ENCODE data around the gene LRRC23. TPM values are rescaled to one million over a fixed set of nuclear protein-coding genes. Genes with fewer than 3 reads are reported as not detected.

The LRRC23 gene
- total and polyA plus RNA-seq, 9 of the 15 experiments (the other 6 are each of a cell fraction or from before 2014, with no cell fraction given), result 2.2 to 7.0 (median 3.0) TPM

GRCh38 chr12:6937481-6938352 is 33.1 kb downstream of the LRRC23 start (continued):
- TF ChIP-seq ZNF318 (IDR thresholded peaks at IDR 0.05; ENCODE audit: borderline replicate concordance in 1 of 2, low read depth in 1 of 2), result no peak
- TF ChIP-seq ZNF316 (IDR thresholded peaks at IDR 0.05), result no peak
- TF ChIP-seq GMEB1 (CRISPR knock-in tag; IDR thresholded peaks at IDR 0.05), result peak; percentile 89
- TF ChIP-seq ZBTB26 (CRISPR knock-in tag; IDR thresholded peaks at IDR 0.05), result no peak
- peak; percentile 64 for TF ChIP-seq POLR2H (tag; IDR thresholded peaks at IDR 0.05; ENCODE audit: low read depth)
- TF ChIP-seq WHSC1 (IDR thresholded peaks at IDR 0.05; ENCODE audit: low read length), result no peak
- peak in 1 of 3 experiments; percentile 86; a peak in 2 of 6 replicates for TF ChIP-seq ZBTB11 (CRISPR knock-in tag; IDR thresholded peaks at IDR 0.05)
- TF ChIP-seq ZNF217 (CRISPR knock-in tag; IDR thresholded peaks at IDR 0.05), result no peak
- peak; percentile 79 for TF ChIP-seq POLR2B (IDR thresholded peaks at IDR 0.05; ENCODE audit: low read depth, partially characterized antibody)
- TF ChIP-seq KLF10 (CRISPR knock-in tag; IDR thresholded peaks at IDR 0.05), result no peak
